Heart left ventricle (tissue), 13 donors: ENCODE measurements around the gene CCDC146.

Experiments used
- POLR2A ChIP-seq, 2 donors: fragments of 450-650 bp; IDR thresholded peaks; one replicate each; pipeline ENCODE4 v1.6.1; 2017; ENCODE audit warnings: antibody characterized with exemption in 2 of 2, mild to moderate bottlenecking in 2 of 2, moderate library complexity in 2 of 2
- TF ChIP-seq, protein P1 (sequence below), 12 donors: fragments of 200-600 bp; sonication (generic) in 4 of 12; IDR thresholded peaks; one replicate each; pipeline versions ENCODE4 v1.5.0 to v1.8.0; 2018 to 2022; ENCODE audit warnings: antibody characterized with exemption in 12 of 12, mild to moderate bottlenecking in 5 of 12
- donor health status: ischemic (EF 13 %, LVEDD 7.1; RV severe dilation, severe dysfunction).
- donor health status: DM: no; HTN: yes; CAD: no.
- donor health status: DM: no; HTN: no; CAD: no.
- donor health status: ischemic (EF 25% LVEDD 6.9; RV normal size, moderate dysfunction).
- donor health status: ischemic (EF 25% LVEDD 5.7; RV mildly dilated, moderate dysfunction).
- donor health status: ischemic (EF 35%, LVEDD 5.7; RV mildly dilated, moderate dysfunction).
- donor health status: nonischemic (EF 11% LVEDD 7.7; RV severe dilation, severe dysfunction).
- donor health status: DM: yes; HTN: yes; CAD: no.
- donor health status: PGD.
- donor health status: ischemic (EF 29% LVEDD 5.4; RV normal size, mild dysfunction).
- donor health status: nonischemic (EF 23%, LVEDD 6.1; RV moderate dilation, normal function).

DNA sequence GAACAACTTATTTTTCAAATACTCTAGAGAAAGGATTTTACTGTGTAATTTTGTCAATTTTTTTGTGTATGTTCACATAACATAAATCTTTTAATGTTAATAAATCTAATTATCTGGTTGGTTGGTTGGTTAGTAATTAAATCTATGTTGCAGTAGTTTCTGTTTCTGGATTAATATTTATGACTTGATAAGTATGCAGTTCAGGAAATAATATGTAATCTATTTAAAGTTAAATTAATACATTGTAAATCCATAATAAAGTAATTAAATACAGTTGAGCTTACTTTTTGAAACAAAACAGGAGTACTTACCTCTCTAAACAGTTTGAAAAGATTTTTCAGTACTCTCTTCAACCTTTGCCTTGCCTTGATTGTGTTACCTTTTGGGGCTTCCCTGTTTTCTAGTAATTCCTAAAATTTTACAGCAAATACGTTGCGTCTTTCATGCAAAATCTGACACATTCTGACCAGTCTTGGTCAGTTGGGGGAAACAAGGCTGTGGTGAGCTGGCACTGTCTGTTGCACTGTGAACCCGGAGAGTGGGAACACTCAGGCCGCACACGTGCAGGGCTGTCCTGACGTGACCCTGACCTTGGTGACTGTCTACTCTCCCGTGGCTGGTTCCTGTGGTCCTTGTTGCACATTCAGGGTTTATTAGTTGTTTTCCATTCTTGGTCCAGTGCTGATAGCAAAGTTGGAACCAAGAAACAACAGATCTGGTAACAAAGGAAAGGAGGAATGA, 122.8 kb downstream of the CCDC146 start:
- TF ChIP-seq POLR2A (IDR thresholded peaks at IDR 0.05), result no peak
- TF ChIP-seq, protein P1, sequence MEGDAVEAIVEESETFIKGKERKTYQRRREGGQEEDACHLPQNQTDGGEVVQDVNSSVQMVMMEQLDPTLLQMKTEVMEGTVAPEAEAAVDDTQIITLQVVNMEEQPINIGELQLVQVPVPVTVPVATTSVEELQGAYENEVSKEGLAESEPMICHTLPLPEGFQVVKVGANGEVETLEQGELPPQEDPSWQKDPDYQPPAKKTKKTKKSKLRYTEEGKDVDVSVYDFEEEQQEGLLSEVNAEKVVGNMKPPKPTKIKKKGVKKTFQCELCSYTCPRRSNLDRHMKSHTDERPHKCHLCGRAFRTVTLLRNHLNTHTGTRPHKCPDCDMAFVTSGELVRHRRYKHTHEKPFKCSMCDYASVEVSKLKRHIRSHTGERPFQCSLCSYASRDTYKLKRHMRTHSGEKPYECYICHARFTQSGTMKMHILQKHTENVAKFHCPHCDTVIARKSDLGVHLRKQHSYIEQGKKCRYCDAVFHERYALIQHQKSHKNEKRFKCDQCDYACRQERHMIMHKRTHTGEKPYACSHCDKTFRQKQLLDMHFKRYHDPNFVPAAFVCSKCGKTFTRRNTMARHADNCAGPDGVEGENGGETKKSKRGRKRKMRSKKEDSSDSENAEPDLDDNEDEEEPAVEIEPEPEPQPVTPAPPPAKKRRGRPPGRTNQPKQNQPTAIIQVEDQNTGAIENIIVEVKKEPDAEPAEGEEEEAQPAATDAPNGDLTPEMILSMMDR (IDR thresholded peaks at IDR 0.05), result no peak
